Measurements from ENCODE around the gene POU2AF3. TPM values are rescaled to one million over a fixed set of nuclear protein-coding genes. Genes with fewer than 3 reads are reported as not detected.

POU2AF3 gene
- total RNA-seq, 2 donors from 2014 or later = 1.0 to 10.9 TPM

- Histone ChIP-seq H3K27ac (no peak overlapping the region), H3K36me3 (replicated peaks in 1 of 2; ENCODE audit: insufficient read depth in 1 of 2, low read depth in 2 of 2) (no peaks in the 10 kb centered on the region), H3K9me3 (no peaks in the 10 kb centered on the region), H3K4me1 (peaks cover 31% of the 10 kb centered on the region), H3K27me3 (no peaks in the 10 kb centered on the region), H3K4me3 (no peak overlapping the region)
- no peak for TF ChIP-seq POLR2A (IDR thresholded peaks at IDR 0.05)
- TF ChIP-seq CTCF (IDR thresholded peaks at IDR 0.05) = no peak
- no peak for ATAC-seq
- 41 to 45% methylated on average over 2 of the region's 2 CpGs for WGBS, 2 donors
- intact Hi-C loops (cut with DNase I) = no loop called here
- DNase-seq = no peak
Measured at GRCh38 chr11:111349191-111349695, 50.9 kb downstream of the POU2AF3 start.

- Histone ChIP-seq H3K4me1 (peaks cover 39% of the 10 kb centered on the region), H3K27me3 (no peaks in the 10 kb centered on the region), H3K4me3 (no peak overlapping the region), H3K27ac (peak overlapping the region in 2 of 4 donors; percentile 11 to 62), H3K9me3 (no peaks in the 10 kb centered on the region), H3K36me3 (replicated peaks in 1 of 2; ENCODE audit: insufficient read depth in 1 of 2, low read depth in 2 of 2) (no peaks in the 10 kb centered on the region)
- no peak for TF ChIP-seq CTCF (IDR thresholded peaks at IDR 0.05)
- no peak for TF ChIP-seq POLR2A (IDR thresholded peaks at IDR 0.05)
- WGBS, 2 donors = 63 to 69% methylated on average over 1 of the region's 1 CpG
- no peak for ATAC-seq
- intact Hi-C loops (cut with DNase I) = no loop called here
- DNase-seq = no peak
Measured at GRCh38 chr11:111350811-111351210, 52.5 kb downstream of the POU2AF3 start.

GRCh38 chr11:111351374-111352055, 53.2 kb downstream of the POU2AF3 start:
- WGBS, 2 donors = 17 to 22% methylated on average over 10 of the region's 10 CpGs
- H3K27ac ChIP-seq = peak overlapping the region; percentile 2 to 62 (median 10)
- DNase-seq = no peak

GRCh38 chr11:111352231-111352746, 53.9 kb downstream of the POU2AF3 start:
- peaks cover 45% of the 10 kb centered on the region for H3K4me1 ChIP-seq
- H3K4me3 ChIP-seq = no peak overlapping the region
- WGBS, 2 donors = 67 to 74% methylated on average over 9 of the region's 9 CpGs
- DNase-seq = peak in 1 of 4 donors; percentile 41
- H3K9me3 ChIP-seq = no peaks in the 10 kb centered on the region
- ATAC-seq = peak; percentile 45
- TF ChIP-seq CTCF (IDR thresholded peaks at IDR 0.05) (no peak), POLR2A (IDR thresholded peaks at IDR 0.05) (no peak)
- H3K36me3 ChIP-seq (replicated peaks in 1 of 2; ENCODE audit: insufficient read depth in 1 of 2, low read depth in 2 of 2) = no peaks in the 10 kb centered on the region
- no peaks in the 10 kb centered on the region for H3K27me3 ChIP-seq
- intact Hi-C loops (cut with DNase I) = no loop called here
- peak overlapping the region; percentile 2 to 66 (median 33) for H3K27ac ChIP-seq

More at GRCh38 chr11:111351374-111352055, 53.2 kb downstream of the POU2AF3 start:
- ATAC-seq = no peak
- Histone ChIP-seq H3K4me1 (peaks cover 45% of the 10 kb centered on the region), H3K9me3 (no peaks in the 10 kb centered on the region), H3K27me3 (no peaks in the 10 kb centered on the region), H3K36me3 (replicated peaks in 1 of 2; ENCODE audit: insufficient read depth in 1 of 2, low read depth in 2 of 2) (no peaks in the 10 kb centered on the region), H3K4me3 (no peak overlapping the region)
- intact Hi-C loops (cut with DNase I) = no loop called here
- no peak for TF ChIP-seq CTCF (IDR thresholded peaks at IDR 0.05)
- no peak for TF ChIP-seq POLR2A (IDR thresholded peaks at IDR 0.05)
